Fibroblast of mammary gland (primary cell): Measurements from ENCODE around the gene WLS.

ENCODE experiments used
- DNase-seq: peaks from one replicate; pipeline ENCODE4 v3.0.0-alpha.2; 2010; ENCODE audit warnings: low read depth
- H3K4me3 ChIP-seq: 2 replicates; pipeline ENCODE4 v1.5.1; 2011; ENCODE audit warnings: low read depth, mild to moderate bottlenecking, low read length, moderate library complexity; ENCODE audit not compliant: control insufficient read depth
- CTCF ChIP-seq: conservative IDR thresholded peaks from 2 replicates; pipeline ENCODE4 v1.5.1; 2011; ENCODE audit warnings: low read depth, low read length, inconsistent platforms; ENCODE audit not compliant: control insufficient read depth, insufficient read depth

Gene WLS

GRCh38 chr1:68100571-68100970, 131.8 kb downstream of the WLS start:
- TF ChIP-seq CTCF = no peak
- no peak for DNase-seq
- H3K4me3 ChIP-seq = no peak overlapping the region

GRCh38 chr1:68093737-68094136, 138.6 kb downstream of the WLS start:
- no peak for TF ChIP-seq CTCF
- DNase-seq = no peak
- no peak overlapping the region for H3K4me3 ChIP-seq

- TF ChIP-seq CTCF = no peak
- DNase-seq = peak; percentile 59
- no peak overlapping the region for H3K4me3 ChIP-seq
These were observed 145.1 kb downstream of the WLS start for GRCh38 chr1:68087184-68087583.

- H3K4me3 ChIP-seq = no peak overlapping the region
- no peak for DNase-seq
- TF ChIP-seq CTCF = no peak
These were observed 146.6 kb downstream of the WLS start for GRCh38 chr1:68085752-68086151.

- TF ChIP-seq CTCF = no peak
These were observed 148.6 kb downstream of the WLS start for GRCh38 chr1:68083686-68084085.

GRCh38 chr1:68081775-68082283, 150.5 kb downstream of the WLS start:
- H3K4me3 ChIP-seq = no peak overlapping the region
- DNase-seq = no peak
- TF ChIP-seq CTCF = no peak

More at GRCh38 chr1:68083686-68084085, 148.6 kb downstream of the WLS start:
- H3K4me3 ChIP-seq = no peak overlapping the region
- DNase-seq = no peak

- no peak overlapping the region for H3K4me3 ChIP-seq
- TF ChIP-seq CTCF = no peak
- no peak for DNase-seq
These were observed 153.7 kb downstream of the WLS start for GRCh38 chr1:68078647-68079046.
